ENCODE measurements around the gene RBM48. TPM values are rescaled to one million over a fixed set of nuclear protein-coding genes. Genes with fewer than 3 reads are reported as not detected.

The RBM48 gene
- total and polyA plus RNA-seq, 2 donors (not counting 1 experiment from before 2014, with no cell fraction given), result 9.8 to 12.2 TPM

GRCh38 chr7:92485267-92485892 is 43.2 kb upstream of the RBM48 start:
- DNase-seq (ENCODE audit: low read depth in 2 of 2), result no peak

GRCh38 chr7:92485974-92486373 is 42.6 kb upstream of the RBM48 start:
- no peak for DNase-seq (ENCODE audit: low read depth in 2 of 2)

More at GRCh38 chr7:92485267-92485892, 43.2 kb upstream of the RBM48 start:
- H3K4me2 ChIP-seq (ENCODE audit: extremely low read depth, insufficient read depth, low read length), result no peak overlapping the region
- no peaks in the 10 kb centered on the region for H3K79me2 ChIP-seq (ENCODE audit: control insufficient read depth, insufficient read depth, low read length)
- H3K36me3 ChIP-seq (ENCODE audit: control insufficient read depth, insufficient read depth, low read length), result no peaks in the 10 kb centered on the region
- H3K4me3 ChIP-seq (replicated peaks in 1 of 4; ENCODE audit: control extremely low read depth in 1 of 4, insufficient read depth in 1 of 4, low read depth in 3 of 4, low read length in 4 of 4), result no peak overlapping the region
- no peaks in the 10 kb centered on the region for H3K27me3 ChIP-seq (ENCODE audit: control insufficient read depth, insufficient read depth, low read length)
- no peaks in the 10 kb centered on the region for H3K4me1 ChIP-seq (ENCODE audit: control insufficient read depth, extremely low read depth, insufficient read depth, low read length)
- H3K9me3 ChIP-seq (ENCODE audit: control insufficient read depth, insufficient read depth, low read depth, low read length), result no peaks in the 10 kb centered on the region
- H4K20me1 ChIP-seq (ENCODE audit: control insufficient read depth, extremely low read depth, insufficient read depth, low read length), result no peaks in the 10 kb centered on the region
- TF ChIP-seq CTCF (conservative IDR thresholded peaks at IDR 0.05 in 1 of 2, IDR thresholded peaks at IDR 0.05 in 1 of 2; ENCODE audit: low read depth in 1 of 2, low read length in 2 of 2) (no peak), EZH2 (IDR thresholded peaks at IDR 0.05; ENCODE audit: low read length, missing control alignments) (no peak)
- H2AFZ ChIP-seq (ENCODE audit: low read length), result no peak overlapping the region
- H3K9ac ChIP-seq (ENCODE audit: insufficient read depth, low read length), result no peak overlapping the region
- H3K27ac ChIP-seq (ENCODE audit: insufficient read depth, low read length), result no peak overlapping the region

GRCh38 chr7:92487804-92488203 is 40.8 kb upstream of the RBM48 start:
- no peak overlapping the region for H2AFZ ChIP-seq (ENCODE audit: low read length)
- TF ChIP-seq CTCF (conservative IDR thresholded peaks at IDR 0.05 in 1 of 2, IDR thresholded peaks at IDR 0.05 in 1 of 2; ENCODE audit: low read depth in 1 of 2, low read length in 2 of 2) (no peak), EZH2 (IDR thresholded peaks at IDR 0.05; ENCODE audit: low read length, missing control alignments) (no peak)
- no peaks in the 10 kb centered on the region for H3K4me1 ChIP-seq (ENCODE audit: control insufficient read depth, extremely low read depth, insufficient read depth, low read length)
- H3K9ac ChIP-seq (ENCODE audit: insufficient read depth, low read length), result no peak overlapping the region
- no peaks in the 10 kb centered on the region for H3K79me2 ChIP-seq (ENCODE audit: control insufficient read depth, insufficient read depth, low read length)
- no peak overlapping the region for H3K27ac ChIP-seq (ENCODE audit: insufficient read depth, low read length)
- no peak for DNase-seq (ENCODE audit: low read depth in 2 of 2)
- H3K27me3 ChIP-seq (ENCODE audit: control insufficient read depth, insufficient read depth, low read length), result no peaks in the 10 kb centered on the region
- H3K4me2 ChIP-seq (ENCODE audit: extremely low read depth, insufficient read depth, low read length), result no peak overlapping the region
- H3K4me3 ChIP-seq (replicated peaks in 1 of 4; ENCODE audit: control extremely low read depth in 1 of 4, insufficient read depth in 1 of 4, low read depth in 3 of 4, low read length in 4 of 4), result no peak overlapping the region
- H3K36me3 ChIP-seq (ENCODE audit: control insufficient read depth, insufficient read depth, low read length), result no peaks in the 10 kb centered on the region
- no peaks in the 10 kb centered on the region for H4K20me1 ChIP-seq (ENCODE audit: control insufficient read depth, extremely low read depth, insufficient read depth, low read length)
- no peaks in the 10 kb centered on the region for H3K9me3 ChIP-seq (ENCODE audit: control insufficient read depth, insufficient read depth, low read depth, low read length)

More at GRCh38 chr7:92485974-92486373, 42.6 kb upstream of the RBM48 start:
- no peak overlapping the region for H2AFZ ChIP-seq (ENCODE audit: low read length)
- H3K4me3 ChIP-seq (replicated peaks in 1 of 4; ENCODE audit: control extremely low read depth in 1 of 4, insufficient read depth in 1 of 4, low read depth in 3 of 4, low read length in 4 of 4), result no peak overlapping the region
- H3K9ac ChIP-seq (ENCODE audit: insufficient read depth, low read length), result no peak overlapping the region
- H3K4me2 ChIP-seq (ENCODE audit: extremely low read depth, insufficient read depth, low read length), result no peak overlapping the region
- H3K27me3 ChIP-seq (ENCODE audit: control insufficient read depth, insufficient read depth, low read length), result no peaks in the 10 kb centered on the region
- no peak overlapping the region for H3K27ac ChIP-seq (ENCODE audit: insufficient read depth, low read length)
- no peaks in the 10 kb centered on the region for H4K20me1 ChIP-seq (ENCODE audit: control insufficient read depth, extremely low read depth, insufficient read depth, low read length)
- TF ChIP-seq CTCF (conservative IDR thresholded peaks at IDR 0.05 in 1 of 2, IDR thresholded peaks at IDR 0.05 in 1 of 2; ENCODE audit: low read depth in 1 of 2, low read length in 2 of 2) (no peak), EZH2 (IDR thresholded peaks at IDR 0.05; ENCODE audit: low read length, missing control alignments) (no peak)
- H3K79me2 ChIP-seq (ENCODE audit: control insufficient read depth, insufficient read depth, low read length), result no peaks in the 10 kb centered on the region
- no peaks in the 10 kb centered on the region for H3K36me3 ChIP-seq (ENCODE audit: control insufficient read depth, insufficient read depth, low read length)
- H3K4me1 ChIP-seq (ENCODE audit: control insufficient read depth, extremely low read depth, insufficient read depth, low read length), result no peaks in the 10 kb centered on the region
- H3K9me3 ChIP-seq (ENCODE audit: control insufficient read depth, insufficient read depth, low read depth, low read length), result no peaks in the 10 kb centered on the region
